ENCODE results near the gene AGBL3.

DNA sequence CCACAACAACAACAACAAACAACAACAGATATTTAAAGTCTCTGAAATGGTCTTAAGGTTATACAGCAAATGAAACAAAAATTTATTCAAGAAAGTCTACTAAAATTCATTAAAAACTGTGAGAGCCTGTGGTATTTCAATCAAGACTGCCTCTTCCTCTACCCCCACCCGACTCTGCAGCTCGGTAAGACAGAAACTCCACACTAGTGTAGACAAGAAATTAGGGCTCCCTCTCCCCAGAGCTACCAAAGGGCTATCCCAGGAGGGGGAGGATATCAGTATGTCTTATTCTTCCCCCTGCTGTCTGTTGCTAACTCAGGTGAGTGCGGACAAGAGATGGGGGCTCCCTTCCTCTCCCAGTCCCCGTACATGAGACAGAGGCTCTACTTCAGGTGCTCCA, 90.6 kb downstream of the AGBL3 start:
- TF ChIP-seq CTCF (conservative IDR thresholded peaks at IDR 0.05 in 1 of 2, IDR thresholded peaks at IDR 0.05 in 1 of 2; ENCODE audit: extremely low read depth in 1 of 2, insufficient read depth in 1 of 2, low read depth in 1 of 2, low read length in 2 of 2) (no peak), EZH2 (IDR thresholded peaks at IDR 0.05; ENCODE audit: borderline replicate concordance, low read length) (no peak)
